ENCODE results near the gene MRPL32.
"Not testable (repeated sequence)": the region's sequence is repeated elsewhere in the genome, so short reads cannot be mapped to it uniquely, and the experiment has no call there.

Gene MRPL32

DNA sequence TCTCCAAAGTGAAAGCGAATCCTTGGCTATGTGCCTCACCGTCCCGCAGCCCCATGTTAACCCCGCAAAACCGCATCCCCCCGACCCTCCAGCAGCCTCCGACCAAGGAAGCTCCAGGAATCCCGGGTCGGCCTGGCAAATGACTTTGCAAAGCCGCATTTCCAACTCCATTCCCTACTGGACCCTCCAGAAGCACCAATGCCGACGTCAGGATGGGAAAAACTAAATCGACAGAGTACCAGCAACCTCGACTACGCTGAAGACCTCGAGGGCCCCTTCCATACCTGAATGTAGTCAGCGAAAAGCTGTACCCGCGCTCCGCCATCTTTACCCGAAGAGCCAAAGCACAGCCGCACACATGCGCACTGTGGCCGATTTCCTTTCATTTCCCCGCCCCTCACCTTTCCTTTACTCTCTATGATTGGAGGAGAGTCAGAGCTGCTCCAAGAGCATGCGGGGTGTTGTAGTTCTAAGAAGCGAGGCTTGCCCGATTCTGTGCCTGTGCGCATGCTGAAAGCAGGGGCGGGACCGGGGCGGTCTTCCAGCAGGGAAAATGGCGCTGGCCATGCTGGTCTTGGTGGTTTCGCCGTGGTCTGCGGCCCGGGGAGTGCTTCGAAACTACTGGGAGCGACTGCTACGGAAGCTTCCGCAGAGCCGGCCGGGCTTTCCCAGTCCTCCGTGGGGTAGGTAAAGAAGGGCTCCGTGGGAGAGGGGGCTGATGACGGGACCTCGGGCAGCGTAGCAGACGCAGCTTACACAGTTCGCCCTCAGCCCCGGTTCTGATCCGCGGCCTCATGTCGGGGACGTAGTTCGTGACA is at the start of gene MRPL32, which contains the start of gene PSMA2:
MRPL32 (plus strand) TSS at position 543 of the 818 bp plus-strand sequence; CDS start at position 554, 11 bp downstream.
PSMA2 (minus strand) TSS at position 341 of the 818 bp plus-strand sequence; CDS start at position 325, 16 bp downstream.
- peak; percentile 94 for DNase-seq

DNA sequence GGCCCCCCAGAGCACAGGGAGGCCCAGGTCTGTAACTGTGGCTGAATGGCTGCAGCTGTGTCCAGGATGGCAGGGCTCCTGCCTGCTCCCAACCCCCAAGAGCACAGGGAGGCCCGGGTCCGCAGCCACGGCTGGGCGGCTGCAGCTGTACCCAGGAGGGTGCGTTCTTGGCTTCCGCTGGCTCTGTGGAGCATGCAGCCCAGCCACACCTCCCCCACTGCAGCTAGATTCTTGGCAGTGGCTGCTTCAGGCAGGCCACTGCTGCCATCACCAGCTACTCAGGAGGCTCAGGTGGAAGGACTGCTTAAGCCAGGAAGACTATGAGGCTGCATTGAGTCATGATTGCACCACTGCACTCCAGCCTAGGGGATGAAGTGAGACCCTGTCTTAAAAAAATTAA is 48.2 kb upstream of the MRPL32 start:
- DNase-seq: no peak

DNA sequence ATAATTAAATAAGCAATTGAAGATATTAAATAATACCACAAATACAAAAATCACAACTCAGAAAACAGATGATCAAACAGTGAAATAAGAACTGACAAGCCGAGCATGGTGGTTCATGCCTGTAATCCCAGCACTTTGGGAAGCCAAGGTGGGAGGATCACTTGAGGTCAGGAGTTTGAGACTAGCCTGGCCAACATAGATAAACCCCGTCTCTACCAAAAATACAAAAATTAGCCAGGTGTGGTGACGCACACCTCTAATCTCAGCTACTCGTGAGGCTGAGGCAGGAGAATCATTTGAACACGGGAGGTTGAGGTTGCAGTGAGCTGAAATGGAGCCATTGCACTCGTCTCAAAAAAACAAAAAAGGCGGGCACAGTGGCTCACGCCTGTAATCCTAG is 47.0 kb upstream of the MRPL32 start:
- DNase-seq: not testable (repeated sequence)

DNA sequence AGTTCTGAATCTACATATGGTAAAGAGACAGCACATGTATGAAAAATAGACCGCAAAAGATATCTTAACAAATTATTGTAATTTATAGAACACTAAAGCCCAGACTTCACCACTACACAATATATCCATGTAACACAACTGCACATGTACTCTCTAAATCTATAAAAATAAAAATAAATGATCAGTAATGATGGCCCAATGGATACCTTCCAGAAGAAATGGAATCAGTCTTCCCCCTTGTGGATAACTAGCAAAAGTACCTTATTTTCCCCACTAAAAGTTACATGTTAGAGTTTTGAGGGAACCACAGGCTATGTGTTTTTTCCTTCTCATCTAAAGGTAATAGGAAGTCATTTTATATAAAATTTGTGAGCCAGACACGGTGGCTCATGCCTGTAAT is 46.0 kb upstream of the MRPL32 start:
- no peak for DNase-seq

DNA sequence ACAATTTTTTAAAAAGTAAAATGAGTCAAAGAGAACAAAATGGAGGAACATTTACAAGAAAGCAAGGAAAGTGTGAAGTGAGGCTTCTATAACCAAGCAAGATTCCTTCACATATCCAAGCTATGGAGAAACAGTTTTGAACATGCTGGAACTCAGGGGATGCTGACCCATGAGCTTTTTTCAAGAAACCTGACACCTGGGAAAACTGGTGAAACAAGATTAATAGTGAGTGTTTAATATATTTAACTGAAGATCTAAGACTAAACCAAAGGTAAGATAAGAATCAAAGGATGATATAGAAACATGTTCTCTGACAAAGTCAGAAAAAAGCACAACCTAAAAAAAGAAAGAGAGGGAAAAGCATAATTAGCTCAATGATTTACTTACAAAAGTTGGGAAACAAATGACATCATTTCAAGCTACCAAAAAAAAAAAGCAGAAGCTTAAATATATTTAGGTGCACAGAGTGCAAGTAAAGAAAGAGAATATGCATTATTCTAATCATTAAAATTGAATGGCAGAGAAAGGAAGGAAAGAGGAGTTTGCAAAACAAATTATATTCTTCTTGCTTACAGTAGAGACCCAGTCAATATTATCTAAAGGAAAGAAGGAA is 45.2 kb upstream of the MRPL32 start:
- DNase-seq: no peak

DNA sequence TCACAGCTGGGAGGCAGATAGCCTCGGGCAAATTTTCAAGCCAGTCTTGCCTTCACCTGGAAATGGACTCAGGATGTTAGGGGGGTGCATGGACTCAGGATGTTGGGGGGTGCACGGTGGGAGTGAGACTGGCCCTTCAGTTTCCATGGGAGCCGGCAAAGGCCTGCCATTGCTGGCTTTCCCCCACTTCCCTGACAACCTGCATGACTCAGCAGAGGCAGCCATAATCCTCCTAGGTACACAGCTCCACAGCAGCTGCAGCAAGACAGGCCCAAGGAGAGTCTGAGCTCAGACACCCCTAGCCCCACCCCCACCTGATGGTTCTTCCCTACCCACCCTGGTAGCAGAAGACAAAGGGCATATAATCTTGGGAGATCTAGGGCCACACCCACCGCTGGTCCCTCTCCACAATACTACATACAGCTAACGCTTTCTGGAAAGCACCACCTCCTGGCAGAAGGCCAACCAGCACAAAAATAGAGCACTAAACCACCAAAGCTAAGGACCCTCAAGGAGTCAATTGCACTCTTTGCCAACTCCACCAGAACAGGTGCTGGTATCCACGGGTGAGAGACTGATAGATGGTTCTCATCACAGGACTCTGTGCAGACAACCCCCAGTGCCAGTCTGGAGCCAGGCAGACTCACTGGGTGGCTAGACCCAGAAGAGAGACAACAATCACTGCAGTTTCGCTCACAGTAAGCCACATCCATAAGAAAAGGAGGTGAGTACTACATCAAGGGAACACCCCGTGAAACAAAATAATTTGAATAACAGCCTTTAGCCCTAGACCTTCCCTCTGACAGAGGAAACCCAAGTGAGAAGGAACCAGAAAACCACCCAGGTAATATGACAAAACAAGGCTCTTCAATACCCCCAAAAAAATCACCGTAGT is 38.6 kb upstream of the MRPL32 start:
- no peak for DNase-seq

DNA sequence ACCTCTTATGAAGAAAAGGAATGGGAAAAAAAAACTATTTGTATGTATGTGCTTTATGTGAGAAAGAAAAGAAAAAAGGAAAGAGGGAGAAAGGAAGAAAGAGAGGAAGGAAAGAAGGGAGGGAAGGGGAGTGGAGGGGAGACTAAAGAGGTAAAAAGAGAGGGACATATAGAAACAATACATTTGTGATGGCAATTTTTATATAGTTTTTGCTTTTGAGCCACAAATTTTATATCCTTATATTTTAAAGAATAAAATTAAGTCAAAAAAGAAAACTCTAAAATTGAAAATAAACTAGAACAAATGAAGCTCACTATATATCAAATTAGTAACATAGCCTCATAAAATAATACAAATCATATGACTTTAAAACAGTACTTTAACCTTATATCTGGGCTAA is 31.3 kb upstream of the MRPL32 start:
- no peak for DNase-seq

DNA sequence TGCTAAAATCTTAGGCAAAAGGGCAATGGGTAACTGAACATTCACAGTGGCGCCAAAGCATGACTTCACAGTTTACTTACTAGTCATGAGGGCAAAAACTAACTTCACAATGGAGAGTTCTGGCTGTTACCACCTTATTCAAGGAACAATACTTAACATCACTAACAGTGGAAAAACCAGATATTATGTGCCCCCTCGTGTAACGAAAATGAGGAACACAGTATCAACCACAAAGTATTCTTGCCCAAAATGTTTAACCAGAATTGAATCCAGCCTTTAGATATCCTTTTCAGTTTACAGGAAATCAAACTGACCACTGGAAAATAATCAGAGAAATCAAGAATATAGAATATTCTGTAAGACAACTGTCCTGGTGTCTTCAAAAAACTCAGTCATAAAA is 29.8 kb upstream of the MRPL32 start:
- DNase-seq: no peak

DNA sequence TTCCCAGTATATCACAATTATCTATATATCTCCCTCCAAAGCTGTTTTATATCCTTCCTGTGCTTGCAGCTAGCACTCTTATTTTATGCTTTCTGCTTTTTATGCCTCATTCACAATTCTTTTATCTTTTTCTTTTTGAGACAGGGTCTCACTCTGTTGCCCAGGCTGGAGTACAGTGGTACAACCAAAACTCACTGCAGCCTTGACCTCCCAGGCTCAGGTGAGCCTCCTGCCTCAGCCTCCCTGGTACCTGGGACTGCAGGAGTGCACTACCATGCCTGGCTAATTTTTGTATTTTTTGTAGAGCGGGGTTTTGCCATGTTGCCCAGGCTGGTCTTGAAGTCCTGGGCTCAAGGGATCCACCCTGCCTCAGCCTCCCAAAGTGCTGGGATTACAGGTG is 26.0 kb upstream of the MRPL32 start:
- no peak for DNase-seq

DNA sequence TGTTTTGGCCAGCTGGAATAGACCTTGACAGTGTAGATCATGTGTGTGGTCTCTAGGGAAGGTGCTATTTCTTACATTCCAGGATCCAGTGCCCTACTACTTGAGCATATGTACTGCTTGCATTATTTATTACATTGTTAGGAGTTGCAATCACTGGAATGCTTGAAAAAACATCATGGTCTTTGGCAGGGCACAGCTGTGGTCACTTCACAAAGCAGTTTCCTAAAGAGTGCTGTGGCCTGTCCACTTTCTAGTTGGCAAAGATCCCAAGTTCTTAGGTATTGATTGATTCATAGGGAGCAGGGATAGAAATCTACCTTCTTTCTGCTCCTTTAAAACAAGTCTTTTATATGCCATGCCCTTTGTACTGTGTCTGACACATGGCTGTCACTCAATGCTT is 24.9 kb upstream of the MRPL32 start:
- no peak for DNase-seq

DNA sequence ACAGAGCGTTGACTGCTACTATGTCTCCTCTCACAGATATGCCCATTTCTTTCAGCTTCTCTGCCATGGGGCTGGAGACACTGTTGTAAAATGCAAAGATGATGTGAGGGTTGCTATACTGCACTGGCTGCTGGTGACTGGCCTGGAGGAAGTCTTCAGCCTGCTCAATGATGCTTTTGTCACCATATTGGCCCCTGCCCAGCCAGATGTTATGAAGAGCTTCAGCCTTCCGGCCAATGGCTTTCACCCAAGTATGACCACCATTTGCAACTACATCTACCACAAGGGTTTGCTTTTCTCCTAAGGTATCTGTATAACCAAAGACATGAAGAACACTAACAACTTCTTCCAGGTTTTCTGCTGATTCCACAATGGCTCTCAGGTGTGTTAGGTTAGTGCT is 21.9 kb upstream of the MRPL32 start:
- DNase-seq: no peak

DNA sequence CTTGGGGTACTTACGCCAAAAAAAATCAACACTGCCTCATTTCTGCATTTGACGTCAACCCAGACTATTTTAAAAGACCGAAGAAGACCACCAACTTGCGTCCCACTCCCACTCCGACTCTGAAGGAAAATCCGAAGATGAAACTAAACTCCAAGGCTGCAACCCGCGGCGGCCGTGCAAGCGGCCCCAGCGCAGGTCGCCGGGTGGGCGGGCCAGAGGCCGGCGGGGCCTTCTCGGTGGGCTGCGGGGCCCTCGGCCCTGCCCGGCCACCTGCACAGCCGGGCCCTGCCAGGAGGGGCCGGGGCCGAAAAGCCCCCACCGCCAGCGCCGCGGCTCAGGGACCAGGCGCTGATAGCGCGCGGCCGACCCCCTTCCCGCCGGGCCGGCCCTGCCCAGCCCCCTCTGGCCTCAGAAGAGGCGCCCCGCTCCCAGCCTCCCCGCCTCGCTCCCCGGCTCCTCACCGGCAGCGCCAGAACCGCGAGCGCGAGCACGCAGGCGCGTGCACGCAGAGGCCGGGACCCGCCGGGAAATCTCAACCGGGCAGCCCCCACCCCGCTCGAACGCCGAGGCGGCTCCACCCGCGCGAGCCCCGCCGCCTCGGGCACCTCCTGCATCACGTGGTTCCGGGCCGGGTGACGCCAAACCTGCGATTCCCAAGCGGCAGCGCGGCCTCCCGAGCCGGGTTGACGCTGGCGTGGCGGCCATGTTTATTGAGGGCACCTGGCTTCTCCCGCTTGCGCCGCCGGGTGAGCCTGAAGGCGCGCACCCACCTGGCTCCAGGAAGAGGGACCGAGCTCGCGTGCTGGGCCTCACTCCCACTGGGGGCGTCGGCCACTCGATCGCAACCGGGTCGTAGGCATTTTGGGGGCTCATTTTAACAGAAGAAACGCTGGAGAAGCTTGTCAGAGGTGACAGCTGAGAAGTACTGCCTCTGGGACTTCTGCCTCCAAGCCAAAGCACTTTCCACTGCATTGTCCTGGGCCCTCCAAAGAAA is 20.4 kb upstream of the MRPL32 start, which contains the start of gene C7orf25:
C7orf25 (minus strand) TSS at position 617 of the 994 bp plus-strand sequence. CDS start 1,170 bp downstream, outside the sequence.
- DNase-seq: peak; percentile 92

DNA sequence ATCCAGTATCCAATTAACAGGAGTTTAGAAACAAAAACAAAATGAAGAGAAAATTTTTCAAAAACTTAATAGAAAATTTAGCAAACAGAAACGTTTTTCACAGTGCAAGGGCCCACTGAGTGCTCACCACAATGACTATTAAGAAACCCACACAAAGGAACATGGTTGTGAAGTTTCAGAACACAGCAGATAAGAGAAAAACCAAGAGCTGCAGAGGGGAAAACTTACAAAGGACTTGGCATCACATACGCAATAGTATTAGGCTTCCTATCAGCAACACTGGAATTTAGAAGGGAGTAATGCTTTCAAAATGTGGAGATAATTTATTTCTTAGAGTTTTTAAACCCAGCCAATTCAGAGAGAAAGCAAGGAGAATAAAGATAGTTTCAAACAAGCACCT is 18.6 kb upstream of the MRPL32 start:
- DNase-seq: no peak

DNA sequence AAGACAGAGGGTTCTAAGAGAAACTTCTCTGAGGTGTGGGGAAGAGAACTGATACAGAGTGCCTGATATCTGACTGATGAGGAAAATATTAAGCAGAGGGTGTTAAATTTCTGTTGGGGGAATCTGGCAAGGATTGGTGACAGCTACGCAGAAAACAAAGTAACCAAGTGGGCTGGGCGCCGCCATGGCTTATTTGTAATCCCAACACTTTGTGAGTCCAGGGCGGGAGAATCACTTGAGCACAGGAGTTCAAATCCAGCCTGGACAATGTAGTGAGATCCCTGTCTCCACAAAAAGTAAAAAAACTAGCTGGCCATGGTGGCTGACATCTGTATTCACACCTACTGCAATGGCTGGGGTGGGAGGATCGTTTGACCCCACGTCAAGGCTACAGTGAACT is 18.2 kb upstream of the MRPL32 start:
- no peak for DNase-seq

DNA sequence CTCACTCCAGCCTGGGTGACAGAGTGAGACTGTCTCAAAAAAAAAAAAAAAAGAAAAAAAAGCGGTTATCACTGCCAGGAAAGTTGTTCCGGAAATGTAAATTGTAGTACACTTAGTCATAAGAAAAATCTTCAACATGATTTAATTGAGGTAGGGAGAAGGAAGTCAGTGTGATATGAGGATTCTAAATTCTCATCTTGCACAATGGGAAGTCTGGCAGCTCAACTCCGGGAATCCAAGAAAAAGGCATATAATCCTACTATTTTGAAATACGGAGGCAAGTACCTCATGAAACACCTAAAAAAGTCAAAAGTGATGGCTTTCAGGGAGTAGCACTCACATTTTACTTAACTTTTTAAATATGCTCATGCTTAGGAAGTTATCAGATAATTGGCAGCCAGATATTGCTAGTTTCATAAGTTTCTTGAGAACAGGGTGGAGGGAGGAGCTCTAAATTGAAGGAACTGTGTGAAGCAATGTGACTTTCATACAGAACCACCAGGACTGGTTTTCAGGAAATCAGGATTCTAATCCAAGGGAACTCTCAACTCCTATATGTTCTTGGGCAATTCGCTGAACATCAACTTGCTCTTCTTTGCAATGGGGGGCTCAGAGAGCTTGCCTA is 17.6 kb upstream of the MRPL32 start:
- no peak for DNase-seq

DNA sequence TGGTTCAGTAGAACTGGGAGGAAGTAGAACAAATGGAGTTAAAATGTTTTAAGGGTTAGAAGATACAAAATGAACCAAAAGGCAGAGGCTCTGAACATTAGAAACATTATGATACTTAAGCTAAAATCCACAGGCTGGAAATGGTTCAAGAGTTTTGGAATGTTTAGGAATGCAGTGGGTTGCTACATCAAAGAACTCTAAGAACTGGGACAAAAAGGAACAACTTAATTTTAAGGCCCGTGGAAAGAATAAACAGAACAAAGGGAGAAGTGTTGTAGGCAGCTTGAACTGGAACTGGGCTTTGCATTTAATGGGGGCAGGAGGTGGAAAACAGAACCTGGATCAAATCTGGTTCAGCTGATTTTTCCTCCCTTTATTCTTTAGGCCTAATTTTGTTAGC is 16.8 kb upstream of the MRPL32 start:
- DNase-seq: no peak

DNA sequence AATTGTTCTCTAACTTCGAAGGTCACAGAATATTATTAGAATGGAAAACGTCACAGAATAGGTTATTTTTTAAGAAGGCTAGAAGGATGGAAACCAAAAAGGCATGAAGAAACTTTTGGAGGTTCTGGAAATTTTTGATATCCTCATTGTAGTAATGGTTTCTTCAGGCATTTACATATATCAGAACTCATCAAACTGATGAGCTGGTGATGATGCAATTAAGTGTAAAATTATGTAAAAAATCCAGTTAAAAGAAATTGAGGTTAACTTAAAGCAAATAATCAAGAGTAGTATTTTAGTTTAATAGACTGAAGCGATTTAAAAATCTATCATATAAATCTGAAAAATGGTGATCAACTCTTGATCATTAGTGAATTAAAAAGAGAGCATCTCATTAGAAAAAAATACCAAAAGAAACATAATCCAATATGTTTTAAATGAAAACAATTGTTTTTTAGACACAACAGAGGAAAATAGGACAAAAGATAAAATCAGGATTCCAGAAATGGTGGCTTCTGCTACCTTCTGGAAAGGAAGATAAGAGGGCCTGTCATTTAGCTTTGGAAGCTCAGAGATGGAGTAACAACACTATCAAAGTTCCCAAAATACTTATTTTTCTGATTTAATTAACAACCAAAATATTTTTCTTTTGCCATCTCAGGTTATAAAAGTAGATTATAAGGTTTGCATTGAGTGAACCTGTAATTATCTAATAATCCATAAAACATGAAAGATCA is 10.0 kb upstream of the MRPL32 start:
- no peak for DNase-seq

DNA sequence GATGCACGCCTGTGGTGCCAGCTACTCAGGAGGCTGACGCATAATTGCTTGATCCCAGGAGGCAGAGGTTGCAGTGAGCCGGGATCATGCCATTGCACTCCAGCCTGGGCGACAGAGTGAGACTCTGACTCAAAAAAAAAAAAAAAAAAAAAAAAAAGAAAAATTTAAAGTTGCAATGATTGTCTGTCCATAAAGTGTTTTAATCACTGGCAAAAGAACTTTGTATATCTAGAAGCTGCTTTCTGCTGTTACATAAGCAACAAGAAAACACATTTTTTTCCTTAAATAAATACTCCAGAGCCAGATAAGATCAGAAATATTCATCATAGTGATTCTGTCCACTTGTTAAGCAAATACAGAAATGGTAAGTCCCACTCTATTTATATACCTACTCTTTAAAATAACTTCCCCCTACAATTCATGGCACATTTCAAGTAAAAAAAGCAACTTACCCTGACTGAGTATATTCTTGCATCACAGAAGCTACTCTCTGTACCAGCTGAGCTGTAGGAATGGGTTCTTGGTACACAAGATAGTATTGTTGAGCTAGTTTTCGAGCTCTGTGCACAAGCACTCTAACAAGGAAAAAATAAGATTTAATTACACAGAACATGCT is 7.8 kb upstream of the MRPL32 start:
- no peak for DNase-seq

DNA sequence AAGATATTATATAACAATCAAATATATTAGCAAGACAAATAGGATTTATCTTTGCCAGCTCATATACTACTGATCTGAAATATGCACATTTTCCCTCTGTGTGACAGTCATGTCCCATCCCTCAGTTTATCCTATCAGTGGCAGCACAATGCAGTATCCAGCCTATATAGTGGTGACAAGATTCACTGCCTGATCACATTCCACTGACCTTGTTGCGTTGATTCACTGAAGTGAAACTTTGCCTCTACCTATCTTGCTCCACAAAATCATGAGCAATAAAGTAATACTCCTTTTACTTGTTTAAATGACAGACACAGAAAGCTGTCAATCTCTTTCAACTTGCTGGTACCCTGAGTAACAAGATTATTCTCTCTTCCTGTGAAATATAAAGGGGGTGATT is 6.5 kb upstream of the MRPL32 start:
- no peak for DNase-seq

DNA sequence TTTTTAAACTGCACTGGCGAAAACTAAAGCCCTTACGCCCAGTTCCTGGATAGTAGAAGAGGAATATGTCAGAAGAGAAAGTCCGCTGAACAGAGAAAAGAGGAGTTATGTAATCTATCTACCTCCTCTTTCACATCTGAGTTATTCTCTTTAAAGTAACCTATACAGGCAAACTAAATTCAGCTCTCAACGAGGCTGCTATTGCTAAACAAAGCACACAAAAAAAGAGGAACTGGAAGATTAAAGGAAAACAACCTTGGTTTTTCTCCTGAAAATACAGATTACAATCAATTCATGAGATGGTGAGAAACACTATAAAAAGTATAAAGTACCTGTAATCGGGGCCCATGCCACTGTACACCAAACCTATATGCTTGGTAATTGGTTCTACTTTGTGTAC is 6.0 kb upstream of the MRPL32 start:
- no peak for DNase-seq
